ENCODE results near the gene HLCS.

Gene HLCS

GRCh38 chr21:36807422-36807928 is 159.0 kb downstream of the HLCS start:
- Histone ChIP-seq H3K9me3 (ENCODE audit: control insufficient read depth, insufficient read depth, low read length) (no peaks in the 10 kb centered on the region), H3K4me1 (ENCODE audit: insufficient read depth, low read length) (no peaks in the 10 kb centered on the region), H3K36me3 (ENCODE audit: insufficient read depth, low read length) (no peaks in the 10 kb centered on the region), H3K9ac (ENCODE audit: low read depth, low read length) (no peak overlapping the region)

- Histone ChIP-seq H3K9me3 (ENCODE audit: control insufficient read depth, insufficient read depth, low read length) (no peaks in the 10 kb centered on the region), H3K36me3 (ENCODE audit: insufficient read depth, low read length) (no peaks in the 10 kb centered on the region), H3K9ac (ENCODE audit: low read depth, low read length) (no peak overlapping the region), H3K4me1 (ENCODE audit: insufficient read depth, low read length) (no peaks in the 10 kb centered on the region)
These were observed 160.4 kb downstream of the HLCS start for GRCh38 chr21:36806103-36806502.

GRCh38 chr21:36804874-36805611 is 161.4 kb downstream of the HLCS start:
- Histone ChIP-seq H3K4me1 (ENCODE audit: insufficient read depth, low read length) (no peaks in the 10 kb centered on the region), H3K9ac (ENCODE audit: low read depth, low read length) (no peak overlapping the region), H3K36me3 (ENCODE audit: insufficient read depth, low read length) (no peaks in the 10 kb centered on the region), H3K9me3 (ENCODE audit: control insufficient read depth, insufficient read depth, low read length) (no peaks in the 10 kb centered on the region)

GRCh38 chr21:36803816-36804439 is 162.5 kb downstream of the HLCS start:
- Histone ChIP-seq H3K9ac (ENCODE audit: low read depth, low read length) (no peak overlapping the region), H3K36me3 (ENCODE audit: insufficient read depth, low read length) (no peaks in the 10 kb centered on the region), H3K4me1 (ENCODE audit: insufficient read depth, low read length) (no peaks in the 10 kb centered on the region), H3K9me3 (ENCODE audit: control insufficient read depth, insufficient read depth, low read length) (no peaks in the 10 kb centered on the region)

GRCh38 chr21:36803051-36803645 is 163.3 kb downstream of the HLCS start:
- Histone ChIP-seq H3K4me1 (ENCODE audit: insufficient read depth, low read length) (no peaks in the 10 kb centered on the region), H3K36me3 (ENCODE audit: insufficient read depth, low read length) (no peaks in the 10 kb centered on the region), H3K9me3 (ENCODE audit: control insufficient read depth, insufficient read depth, low read length) (peaks cover 4% of the 10 kb centered on the region; the same call in 1 of the 2 replicates), H3K9ac (ENCODE audit: low read depth, low read length) (no peak overlapping the region)

GRCh38 chr21:36800734-36801133 is 165.7 kb downstream of the HLCS start:
- Histone ChIP-seq H3K9me3 (ENCODE audit: control insufficient read depth, insufficient read depth, low read length) (peaks cover 6% of the 10 kb centered on the region; the same call in 1 of the 2 replicates), H3K4me1 (ENCODE audit: insufficient read depth, low read length) (no peaks in the 10 kb centered on the region), H3K9ac (ENCODE audit: low read depth, low read length) (no peak overlapping the region), H3K36me3 (ENCODE audit: insufficient read depth, low read length) (no peaks in the 10 kb centered on the region; the same call in 1 of the 2 replicates)

GRCh38 chr21:36799869-36800268 is 166.6 kb downstream of the HLCS start:
- H3K9ac ChIP-seq (ENCODE audit: low read depth, low read length) = no peak overlapping the region
- no peaks in the 10 kb centered on the region for H3K4me1 ChIP-seq (ENCODE audit: insufficient read depth, low read length)
- H3K9me3 ChIP-seq (ENCODE audit: control insufficient read depth, insufficient read depth, low read length) = peaks cover 6% of the 10 kb centered on the region; the same call in 1 of the 2 replicates
- H3K36me3 ChIP-seq (ENCODE audit: insufficient read depth, low read length) = no peaks in the 10 kb centered on the region; the same call in 1 of the 2 replicates

GRCh38 chr21:36798491-36798890 is 168.0 kb downstream of the HLCS start:
- no peaks in the 10 kb centered on the region for H3K4me1 ChIP-seq (ENCODE audit: insufficient read depth, low read length)
- no peak overlapping the region for H3K9ac ChIP-seq (ENCODE audit: low read depth, low read length)
- H3K36me3 ChIP-seq (ENCODE audit: insufficient read depth, low read length) = no peaks in the 10 kb centered on the region; the same call in 1 of the 2 replicates
- H3K9me3 ChIP-seq (ENCODE audit: control insufficient read depth, insufficient read depth, low read length) = peaks cover 6% of the 10 kb centered on the region; the same call in 1 of the 2 replicates

- H3K9ac ChIP-seq (ENCODE audit: low read depth, low read length) = no peak overlapping the region
- peaks cover 6% of the 10 kb centered on the region; the same call in 1 of the 2 replicates for H3K9me3 ChIP-seq (ENCODE audit: control insufficient read depth, insufficient read depth, low read length)
- no peaks in the 10 kb centered on the region; the same call in 1 of the 2 replicates for H3K36me3 ChIP-seq (ENCODE audit: insufficient read depth, low read length)
- H3K4me1 ChIP-seq (ENCODE audit: insufficient read depth, low read length) = no peaks in the 10 kb centered on the region
These were observed 170.4 kb downstream of the HLCS start for GRCh38 chr21:36796070-36796469.

- Histone ChIP-seq H3K9me3 (ENCODE audit: control insufficient read depth, insufficient read depth, low read length) (peaks cover 3% of the 10 kb centered on the region; the same call in 1 of the 2 replicates), H3K4me1 (ENCODE audit: insufficient read depth, low read length) (no peaks in the 10 kb centered on the region), H3K36me3 (ENCODE audit: insufficient read depth, low read length) (no peaks in the 10 kb centered on the region; the same call in 1 of the 2 replicates), H3K9ac (ENCODE audit: low read depth, low read length) (no peak overlapping the region)
These were observed 173.9 kb downstream of the HLCS start for GRCh38 chr21:36792505-36792967.

- no peaks in the 10 kb centered on the region for H3K4me1 ChIP-seq (ENCODE audit: insufficient read depth, low read length)
- H3K9ac ChIP-seq (ENCODE audit: low read depth, low read length) = no peak overlapping the region
- H3K36me3 ChIP-seq (ENCODE audit: insufficient read depth, low read length) = no peaks in the 10 kb centered on the region; the same call in 1 of the 2 replicates
- H3K9me3 ChIP-seq (ENCODE audit: control insufficient read depth, insufficient read depth, low read length) = peaks cover 3% of the 10 kb centered on the region; the same call in 1 of the 2 replicates
These were observed 174.6 kb downstream of the HLCS start for GRCh38 chr21:36791695-36792470.

- no peaks in the 10 kb centered on the region for H3K9me3 ChIP-seq (ENCODE audit: control insufficient read depth, insufficient read depth, low read length)
- no peaks in the 10 kb centered on the region for H3K36me3 ChIP-seq (ENCODE audit: insufficient read depth, low read length)
- no peak overlapping the region for H3K9ac ChIP-seq (ENCODE audit: low read depth, low read length)
- no peaks in the 10 kb centered on the region for H3K4me1 ChIP-seq (ENCODE audit: insufficient read depth, low read length)
These were observed 175.3 kb downstream of the HLCS start for GRCh38 chr21:36791180-36791579.

GRCh38 chr21:36790616-36791015 is 175.9 kb downstream of the HLCS start:
- Histone ChIP-seq H3K4me1 (ENCODE audit: insufficient read depth, low read length) (no peaks in the 10 kb centered on the region; the same call in 1 of the 2 replicates), H3K36me3 (ENCODE audit: insufficient read depth, low read length) (no peaks in the 10 kb centered on the region), H3K9me3 (ENCODE audit: control insufficient read depth, insufficient read depth, low read length) (no peaks in the 10 kb centered on the region), H3K9ac (ENCODE audit: low read depth, low read length) (no peak overlapping the region)
